Adrenal gland (tissue), 5 donors: Measurements from ENCODE around the gene ADCY5.

Experiments
- CTCF ChIP-seq, 6 experiments: fragments of 450-650 bp in 4 of 6; fragments of 200-600 bp in 2 of 6; sonication (generic) in 1 of 6; IDR thresholded peaks; 1 replicate in 5 of 6; 2 replicates in 1 of 6; pipeline versions ENCODE4 v1.5.1 to v1.8.0; 2016 to 2021; ENCODE audit warnings: antibody characterized with exemption in 6 of 6, mild to moderate bottlenecking in 2 of 6, moderate library complexity in 1 of 6
- POLR2A ChIP-seq, 2 donors: fragments of 450-650 bp; IDR thresholded peaks; one replicate each; pipeline ENCODE4 v1.6.1; 2017; ENCODE audit warnings: antibody characterized with exemption in 2 of 2, mild to moderate bottlenecking in 2 of 2, moderate library complexity in 1 of 2
- donor health status: DM: no; HTN: no; CAD: no.

- TF ChIP-seq POLR2A (IDR thresholded peaks at IDR 0.05), result no peak
- no peak for TF ChIP-seq CTCF (IDR thresholded peaks at IDR 0.05)
These were observed 1.5 kb downstream of the ADCY5 start for GRCh38 chr3:123447416-123447748.
